ENCODE data around the gene NTMT1.

- TF ChIP-seq POLR2A (IDR thresholded peaks at IDR 0.05) (no peak), CTCF (IDR thresholded peaks at IDR 0.05 in 8 of 11, conservative IDR thresholded peaks at IDR 0.05 in 3 of 11) (no peak)
Observed at GRCh38 chr9:129685220-129685932, 59.4 kb downstream of the NTMT1 start.

Data from spleen (tissue), 7 donors.